ENCODE data around the gene STK38.

DNA sequence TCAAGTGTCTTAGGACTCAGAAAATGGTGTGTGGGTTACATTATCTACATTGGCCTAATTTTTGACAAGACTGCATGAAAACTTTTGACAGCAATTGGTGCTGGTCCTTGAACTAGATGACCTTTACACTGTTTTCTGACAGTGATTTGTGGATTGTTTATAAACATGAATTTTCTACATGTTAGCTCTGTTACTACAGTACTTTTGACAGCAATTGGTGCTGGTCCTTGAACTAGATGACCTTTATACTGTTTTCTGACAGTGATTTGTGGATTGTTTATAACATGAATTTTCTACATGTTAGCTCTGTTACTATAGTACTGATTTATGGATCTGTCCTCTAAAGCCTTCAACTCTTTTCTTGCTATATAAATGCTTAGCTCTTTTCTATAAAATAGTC lies 87.8 kb downstream of the STK38 start:
- TF ChIP-seq, protein P1, sequence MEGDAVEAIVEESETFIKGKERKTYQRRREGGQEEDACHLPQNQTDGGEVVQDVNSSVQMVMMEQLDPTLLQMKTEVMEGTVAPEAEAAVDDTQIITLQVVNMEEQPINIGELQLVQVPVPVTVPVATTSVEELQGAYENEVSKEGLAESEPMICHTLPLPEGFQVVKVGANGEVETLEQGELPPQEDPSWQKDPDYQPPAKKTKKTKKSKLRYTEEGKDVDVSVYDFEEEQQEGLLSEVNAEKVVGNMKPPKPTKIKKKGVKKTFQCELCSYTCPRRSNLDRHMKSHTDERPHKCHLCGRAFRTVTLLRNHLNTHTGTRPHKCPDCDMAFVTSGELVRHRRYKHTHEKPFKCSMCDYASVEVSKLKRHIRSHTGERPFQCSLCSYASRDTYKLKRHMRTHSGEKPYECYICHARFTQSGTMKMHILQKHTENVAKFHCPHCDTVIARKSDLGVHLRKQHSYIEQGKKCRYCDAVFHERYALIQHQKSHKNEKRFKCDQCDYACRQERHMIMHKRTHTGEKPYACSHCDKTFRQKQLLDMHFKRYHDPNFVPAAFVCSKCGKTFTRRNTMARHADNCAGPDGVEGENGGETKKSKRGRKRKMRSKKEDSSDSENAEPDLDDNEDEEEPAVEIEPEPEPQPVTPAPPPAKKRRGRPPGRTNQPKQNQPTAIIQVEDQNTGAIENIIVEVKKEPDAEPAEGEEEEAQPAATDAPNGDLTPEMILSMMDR (conservative IDR thresholded peaks at IDR 0.05; ENCODE audit: low read length) = no peak
- no peak for TF ChIP-seq EZH2phosphoT487 (IDR thresholded peaks at IDR 0.05; ENCODE audit: borderline replicate concordance, low read depth, low read length)
